ENCODE data around the gene S100A8.
"Not testable (repeated sequence)": the region's sequence is repeated elsewhere in the genome, so short reads cannot be mapped to it uniquely, and the experiment has no call there.

The S100A8 gene

DNA sequence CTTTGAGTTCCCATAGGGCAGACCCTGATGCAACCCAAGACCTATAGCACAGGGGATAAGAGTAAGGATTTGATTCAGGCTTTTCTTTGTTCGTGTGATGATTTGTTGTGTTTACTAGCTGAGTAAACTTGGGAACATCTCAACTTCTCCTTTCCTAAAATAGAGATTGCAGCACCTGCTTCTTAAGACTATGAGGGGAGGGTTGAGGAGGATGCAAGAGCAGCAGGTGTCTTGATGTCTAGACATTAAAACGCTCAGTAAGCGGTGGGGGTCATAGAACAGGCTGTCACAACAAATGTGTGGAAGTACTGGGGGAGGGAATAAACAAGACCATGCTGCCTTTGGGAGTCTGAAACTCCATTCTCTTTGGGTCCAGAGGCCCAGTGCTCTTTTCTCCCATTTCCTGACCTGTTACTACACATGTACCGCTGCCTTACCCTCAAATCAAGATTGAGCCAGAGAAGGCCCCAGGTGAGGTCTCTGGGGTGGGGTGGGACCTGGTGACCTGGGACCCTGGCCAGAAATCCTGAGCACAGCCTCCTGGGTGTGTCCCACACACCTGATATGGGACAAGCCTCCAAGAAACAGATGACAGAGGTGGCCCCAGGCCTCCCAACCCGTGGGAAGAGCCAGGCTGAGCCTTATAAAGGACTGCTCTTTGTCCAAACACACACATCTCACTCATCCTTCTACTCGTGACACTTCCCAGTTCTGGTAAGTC, 25.1 kb upstream of the S100A8 start, which contains the start of gene S100A7A:
Gene S100A7A, plus strand, starts transcription at position 671 of the 721 bp plus-strand sequence. CDS start 1,563 bp downstream, outside the sequence.
- DNase-seq: no peak

DNA sequence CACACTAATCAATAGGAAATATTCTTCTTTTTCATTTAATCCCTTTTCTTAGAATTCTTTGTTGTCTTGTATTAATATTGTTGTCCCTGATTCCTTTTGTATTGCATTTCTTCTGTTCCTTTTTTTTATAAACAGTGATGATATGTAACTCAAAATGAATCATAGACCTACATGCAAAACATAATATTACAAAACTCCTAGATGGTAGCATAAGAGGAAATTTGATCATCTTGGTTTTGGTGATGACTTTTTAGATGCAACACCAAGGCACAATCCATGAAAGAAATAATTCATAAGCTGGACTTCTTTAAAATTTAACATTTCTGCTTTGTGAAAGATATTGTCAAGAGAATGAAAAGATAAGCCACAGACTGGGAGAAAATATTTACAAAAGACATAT, 23.1 kb upstream of the S100A8 start:
- DNase-seq: not testable (repeated sequence)

- not testable (repeated sequence) for DNase-seq
These were observed 16.4 kb upstream of the S100A8 start for GRCh38 chr1:153407274-153407673.

DNA sequence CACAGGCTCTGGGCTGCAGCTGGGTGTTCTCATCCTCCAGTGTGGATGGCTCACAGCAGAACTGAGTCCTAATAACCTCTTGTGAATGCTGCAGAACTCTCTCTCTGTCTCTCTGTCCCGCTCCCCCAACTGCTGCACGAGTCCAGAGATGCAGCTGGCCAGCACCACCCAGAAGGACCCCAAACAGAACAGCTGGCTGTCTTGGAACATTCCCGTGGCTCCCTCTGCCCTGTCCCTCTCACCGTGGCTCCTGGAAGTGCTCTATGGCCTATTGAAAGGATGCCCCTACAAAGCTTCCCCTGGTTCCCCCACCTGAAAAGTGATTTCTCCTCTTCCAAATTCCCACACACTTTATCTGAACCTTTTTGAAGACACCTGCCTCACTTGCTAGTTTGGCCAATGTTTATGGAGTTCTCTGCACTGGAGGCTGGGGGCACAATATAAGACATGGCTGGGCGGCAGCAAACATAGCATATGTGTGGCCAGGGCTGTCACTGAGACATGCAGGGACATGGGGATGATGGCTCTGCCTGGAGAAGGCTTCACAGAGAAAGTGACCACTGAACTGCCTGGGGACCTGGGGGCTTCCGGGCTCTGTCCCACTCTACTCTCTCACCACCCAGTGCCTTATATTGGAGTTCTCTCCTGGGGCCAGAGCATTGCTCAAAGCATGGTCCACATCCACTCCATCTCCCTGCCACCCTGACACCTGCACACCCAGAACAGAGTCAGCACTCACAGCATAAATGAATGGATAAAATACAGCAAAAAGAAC, 15.1 kb upstream of the S100A8 start:
- DNase-seq: not testable (repeated sequence)

DNA sequence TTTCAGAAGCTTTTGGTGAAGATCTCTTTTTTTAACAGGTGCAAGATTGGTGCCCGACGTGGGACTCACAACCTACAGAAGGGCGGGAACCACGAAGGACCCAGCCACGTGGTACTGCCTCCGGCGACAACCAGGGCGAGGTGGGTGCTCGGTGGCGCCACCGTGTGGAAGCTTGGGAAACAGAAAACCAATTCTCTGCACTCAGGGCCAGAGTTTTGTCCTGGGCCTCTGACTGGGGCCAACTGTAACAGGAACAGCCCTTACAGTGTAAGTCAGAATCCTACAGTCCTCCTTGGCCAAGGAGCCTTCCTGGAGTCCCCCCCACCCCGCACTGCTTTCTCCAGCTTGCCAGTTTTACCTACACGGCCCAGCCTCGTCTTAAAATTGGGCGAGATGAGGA, 13.9 kb upstream of the S100A8 start:
- DNase-seq: peak; percentile 56

GRCh38 chr1:153404086-153404635, 13.3 kb upstream of the S100A8 start:
- no peak for DNase-seq

GRCh38 chr1:153403421-153404085, 12.7 kb upstream of the S100A8 start:
- no peak for DNase-seq

GRCh38 chr1:153402226-153402625, 11.4 kb upstream of the S100A8 start:
- DNase-seq: no peak

- DNase-seq: no peak
These were observed 10.6 kb upstream of the S100A8 start for GRCh38 chr1:153401461-153401860.

GRCh38 chr1:153400244-153400643, 9.4 kb upstream of the S100A8 start:
- no peak for DNase-seq

GRCh38 chr1:153399401-153400055, 8.7 kb upstream of the S100A8 start:
- no peak for DNase-seq

GRCh38 chr1:153397924-153398651, 7.2 kb upstream of the S100A8 start:
- DNase-seq: no peak

DNA sequence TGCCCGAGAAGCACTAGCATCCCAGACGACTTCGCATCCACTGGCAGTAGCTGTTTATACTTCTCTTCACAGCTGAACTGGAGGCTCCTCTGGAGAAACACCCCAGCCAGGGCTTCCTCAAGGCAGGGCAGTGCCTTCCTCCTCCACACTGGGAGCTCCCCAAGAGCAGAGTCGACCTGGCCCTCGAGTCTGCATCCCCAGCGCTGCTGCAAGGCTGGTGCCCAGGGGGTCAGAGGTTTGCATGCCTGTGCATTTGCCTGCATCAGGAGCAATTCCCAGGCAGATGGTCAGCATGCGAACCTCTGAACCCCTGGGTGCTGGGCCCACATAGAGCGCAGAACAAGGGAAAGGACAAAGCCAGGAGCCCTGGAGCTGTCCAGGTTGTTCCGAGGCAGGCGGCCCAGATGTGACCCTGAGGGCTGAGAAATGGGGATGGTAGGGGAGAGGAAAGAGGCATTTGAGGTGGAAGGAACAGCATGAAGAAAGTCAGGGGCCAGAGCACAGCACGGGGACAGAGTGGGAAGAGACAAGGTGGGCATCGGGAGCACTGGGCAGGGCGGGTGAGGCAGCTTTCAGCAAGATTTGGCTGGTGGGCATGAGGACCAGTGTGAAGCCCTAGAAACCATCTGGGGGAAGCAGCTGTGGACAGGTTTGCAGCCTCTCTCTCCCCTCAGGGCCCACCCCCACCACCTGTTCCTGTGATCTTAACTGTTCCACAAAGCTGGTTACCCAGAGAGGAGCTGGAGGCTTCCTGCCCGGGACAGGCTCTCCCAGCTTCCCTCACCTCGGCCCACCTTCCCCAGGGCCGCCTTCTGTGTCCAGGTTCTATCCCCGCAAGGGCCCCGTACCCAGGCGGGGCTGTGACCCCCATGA, 6.4 kb upstream of the S100A8 start:
- DNase-seq: no peak

- DNase-seq: no peak
These were observed 5.6 kb upstream of the S100A8 start for GRCh38 chr1:153396461-153396860.

DNA sequence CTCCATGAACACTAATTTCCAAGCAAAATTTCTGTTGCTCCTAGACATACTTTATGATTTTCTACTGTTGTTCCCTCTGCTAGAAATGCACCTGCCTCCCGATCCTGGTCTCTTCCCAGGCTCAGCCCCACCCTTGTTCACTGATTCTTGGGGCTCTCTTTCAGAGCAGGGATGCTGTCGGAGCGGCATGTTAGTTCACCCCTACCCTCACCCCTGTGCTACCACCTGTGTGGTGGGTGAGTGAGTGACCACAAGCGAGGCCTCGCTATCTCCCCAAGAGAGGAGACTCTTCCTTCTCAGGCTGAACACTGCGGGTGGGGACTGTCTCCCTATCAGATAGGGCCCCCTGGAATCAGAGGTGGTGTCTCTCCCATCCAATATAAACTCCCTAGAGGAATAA, 4.9 kb upstream of the S100A8 start:
- no peak for DNase-seq

DNA sequence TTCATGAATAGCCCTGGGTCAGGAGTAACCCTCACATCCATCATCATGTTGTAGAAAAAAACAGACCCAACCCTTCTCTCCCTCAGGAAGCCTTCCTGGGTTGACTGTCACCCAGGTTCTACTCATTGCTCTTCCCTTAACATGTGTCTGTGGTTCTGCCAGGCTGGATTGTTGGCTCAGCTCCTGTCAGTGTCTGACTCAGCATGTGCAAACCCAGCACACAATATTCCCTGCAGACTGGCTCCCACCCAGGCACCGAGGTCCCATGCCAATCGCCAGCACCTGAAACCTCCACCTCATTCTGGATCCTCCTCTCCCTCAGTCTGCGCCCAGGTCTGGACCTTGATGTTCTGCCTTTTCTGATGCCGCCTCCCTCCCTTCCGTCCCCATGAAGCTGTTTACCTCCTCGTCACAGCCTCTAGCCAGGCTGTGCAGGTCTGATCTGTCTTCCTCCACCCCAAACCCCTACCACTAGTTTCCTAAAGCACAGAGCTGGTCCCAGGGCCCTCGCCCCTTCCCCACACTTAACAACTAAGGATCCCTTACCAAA, 4.3 kb upstream of the S100A8 start:
- DNase-seq: no peak

DNA sequence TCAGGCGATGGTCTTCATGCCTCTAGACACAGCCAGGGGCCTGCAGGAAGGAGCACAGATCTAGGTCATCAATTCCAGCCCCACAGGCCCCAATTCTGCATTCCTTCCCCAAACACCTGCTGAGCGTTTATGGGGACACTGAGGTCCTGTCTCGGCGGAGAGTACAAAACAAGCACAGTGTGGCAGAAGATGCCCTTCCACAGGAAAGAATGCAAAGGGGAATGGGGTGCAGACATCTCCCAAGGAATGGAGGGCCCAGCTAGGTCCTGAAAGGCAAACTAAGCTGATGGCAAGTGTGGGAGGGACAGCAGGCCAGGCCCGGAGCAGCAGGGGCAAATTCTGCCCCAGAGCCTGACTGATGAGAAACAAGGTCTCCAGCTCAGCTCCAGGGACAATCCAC, 3.5 kb upstream of the S100A8 start:
- no peak for DNase-seq

GRCh38 chr1:153393926-153394325, 3.1 kb upstream of the S100A8 start:
- DNase-seq: no peak

DNA sequence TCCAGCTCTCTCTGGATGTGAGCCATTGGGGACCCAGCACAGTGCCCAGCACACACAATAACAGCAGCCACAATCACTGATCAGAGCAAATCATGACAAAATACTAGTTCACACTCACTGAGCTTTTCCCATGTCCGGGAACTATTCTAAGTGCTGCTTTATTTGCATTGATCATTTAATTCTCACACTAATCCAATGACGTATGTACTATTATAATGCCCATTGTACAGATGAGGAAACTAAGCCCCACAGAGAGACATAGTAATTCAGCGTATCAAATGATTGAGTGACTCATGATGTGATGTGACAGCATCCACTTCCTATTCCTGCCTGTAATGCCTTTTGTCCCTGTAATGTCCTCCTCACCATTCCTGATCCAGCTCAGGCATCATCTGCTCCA, 1.9 kb upstream of the S100A8 start:
- DNase-seq: no peak

GRCh38 chr1:153392258-153392657, 1.4 kb upstream of the S100A8 start:
- no peak for DNase-seq

Measured in CD4-positive, alpha-beta T cell treated with Interleukin-6 for 4 hours (primary cell).